Stimulated activated CD8-positive, alpha-beta memory T cell treated with anti-CD3 and anti-CD28 coated beads, Interleukin-4, amount 100 ng/mL, for 48 hours (primary cell): Measurements from ENCODE around the gene ST7L.

ENCODE experiments used
- DNase-seq: peaks from one replicate; pipeline ENCODE4 v3.0.0-alpha.2; 2020

Gene ST7L

DNA sequence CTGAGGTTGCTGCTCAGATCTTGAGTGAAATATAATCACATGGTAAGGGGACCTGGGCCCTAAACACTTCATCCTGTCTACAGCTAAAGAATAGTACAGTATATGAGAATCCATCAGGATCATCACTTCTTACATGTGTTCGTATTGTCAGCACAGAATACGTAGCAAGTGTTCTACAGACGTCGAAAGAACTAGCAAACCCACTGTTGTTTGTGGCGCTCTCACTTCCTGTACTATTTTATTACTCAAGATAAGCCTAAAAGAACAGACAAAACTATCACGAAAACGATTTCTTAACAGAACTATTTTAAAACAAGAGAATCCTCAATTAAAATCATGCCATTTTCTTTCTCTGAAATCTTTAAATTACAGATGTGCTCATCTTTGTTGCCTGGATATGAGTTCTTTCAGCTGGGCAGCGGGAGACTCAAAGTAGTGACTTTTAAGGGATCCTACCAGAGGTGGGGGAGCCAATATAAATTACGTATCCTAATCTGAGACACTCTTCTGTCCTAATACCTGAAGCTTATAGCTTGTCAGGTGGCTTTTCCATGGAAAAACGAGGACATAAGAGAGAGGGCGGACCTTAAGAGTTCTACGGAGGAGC lies 724 bp downstream of the ST7L start:
- DNase-seq, result no peak

DNA sequence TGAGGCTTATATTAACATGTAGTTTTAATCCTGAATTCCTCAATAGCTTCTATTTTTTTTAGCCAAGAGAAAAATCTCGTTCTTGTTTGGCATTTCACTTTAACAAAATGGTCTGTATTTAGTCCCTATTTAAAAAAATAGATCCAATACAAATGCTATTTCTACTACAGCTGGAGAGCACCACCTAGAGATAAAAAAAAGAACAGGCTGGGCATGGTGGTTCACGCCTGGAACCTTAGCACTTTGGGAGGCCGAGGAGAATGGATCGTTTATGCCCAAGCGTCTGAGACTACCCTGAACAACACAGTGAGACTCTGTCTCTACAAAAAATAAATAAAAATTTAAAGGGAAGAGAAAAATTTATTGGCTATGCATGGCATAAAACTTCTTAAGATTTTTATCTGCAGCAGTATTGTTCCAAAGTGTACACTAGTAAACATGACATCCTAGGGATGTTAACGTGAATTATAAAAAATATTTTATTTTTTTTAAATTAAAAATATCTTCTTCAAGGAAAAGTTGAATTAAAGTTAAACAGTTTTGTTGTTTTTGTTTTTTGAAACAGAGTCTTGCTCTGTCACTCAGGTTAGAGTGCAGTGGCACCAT lies 4.4 kb downstream of the ST7L start:
- DNase-seq, result no peak

DNA sequence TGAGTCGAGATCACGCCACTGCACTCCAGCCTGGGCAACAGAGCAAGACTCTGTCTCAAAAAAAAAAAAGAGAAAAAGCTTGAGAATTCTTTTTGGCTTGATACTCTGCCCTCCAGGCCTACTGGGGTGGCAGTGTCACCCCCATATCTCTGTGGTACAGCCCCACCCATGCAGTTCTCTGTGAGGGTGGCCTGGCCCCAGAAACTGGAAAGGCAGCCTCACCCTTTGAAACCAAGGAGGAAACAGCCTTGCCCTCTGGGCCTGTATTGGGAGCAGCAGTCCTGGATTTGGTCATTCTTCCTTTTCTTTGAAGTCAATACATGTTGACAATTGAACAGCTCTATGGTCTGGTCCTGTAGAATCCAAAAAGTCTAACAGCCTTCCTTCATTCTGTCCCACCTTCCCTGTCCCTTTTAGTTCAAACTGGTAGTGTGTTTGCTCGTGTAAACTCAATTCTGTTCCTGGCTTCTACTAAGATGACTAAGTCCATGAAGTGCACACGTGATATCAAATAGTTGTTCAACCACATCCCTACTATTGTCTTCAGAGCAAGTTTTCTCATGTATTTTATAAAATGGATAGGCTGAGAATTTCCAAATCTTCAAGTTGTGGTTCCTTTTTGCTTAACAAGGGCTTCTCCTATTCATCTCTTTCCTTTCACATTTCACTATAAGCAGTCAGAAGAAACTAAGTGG lies 13.2 kb downstream of the ST7L start:
- no peak for DNase-seq

DNA sequence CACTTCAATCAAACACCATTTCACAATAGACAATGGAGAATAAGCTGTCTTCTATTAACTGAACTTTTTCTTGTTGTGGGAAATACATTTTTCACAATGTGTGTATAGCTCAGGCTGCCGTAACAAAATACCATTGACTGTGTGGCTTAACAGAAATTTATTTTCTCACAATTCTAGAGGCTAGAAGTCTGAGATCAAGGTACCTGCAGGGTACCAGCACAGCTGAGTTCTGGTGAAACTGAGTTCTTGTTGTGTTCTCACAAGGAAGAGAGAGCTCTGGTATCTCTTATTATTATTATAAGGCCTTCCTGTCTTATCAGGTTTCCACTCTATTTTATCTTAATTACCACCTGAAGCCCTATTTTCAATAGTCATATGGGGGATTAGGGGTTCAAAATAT lies 15.4 kb downstream of the ST7L start:
- DNase-seq, result no peak

DNA sequence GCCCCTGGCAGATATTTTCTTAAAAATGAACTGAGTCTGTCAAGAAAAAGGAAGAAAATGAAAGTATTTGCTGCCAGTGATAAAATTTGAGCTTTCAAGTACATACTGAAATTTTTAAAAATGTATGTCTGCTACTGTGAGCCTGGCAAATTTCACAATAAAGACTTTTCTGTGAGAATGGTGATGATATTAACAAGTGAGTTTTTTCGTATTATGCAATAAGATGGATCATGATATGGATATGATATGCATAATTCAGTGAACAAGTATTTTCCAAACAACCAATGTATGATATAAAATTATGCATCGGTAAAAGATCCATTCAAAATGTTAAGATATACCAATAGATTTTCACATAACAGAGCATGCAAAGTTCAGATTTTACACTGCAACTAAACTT lies 15.9 kb downstream of the ST7L start:
- no peak for DNase-seq

DNA sequence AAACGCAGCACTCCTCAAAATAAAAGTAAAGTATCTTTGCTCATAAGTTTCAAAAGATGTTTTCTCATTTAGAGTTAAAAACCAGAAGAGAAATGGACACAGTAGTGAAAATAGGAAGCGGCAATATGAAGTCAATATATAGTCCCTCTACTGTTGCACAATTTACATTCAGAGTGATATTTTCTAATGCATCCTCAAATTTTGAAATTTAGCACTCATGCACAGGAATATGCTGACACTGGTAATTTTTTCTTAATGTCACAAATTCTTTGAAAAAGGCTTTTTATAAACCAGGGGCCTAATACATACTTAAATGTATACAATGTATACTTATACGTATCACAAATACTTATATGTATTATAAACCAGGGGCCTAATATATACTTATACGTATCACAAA lies 19.5 kb downstream of the ST7L start:
- no peak for DNase-seq

DNA sequence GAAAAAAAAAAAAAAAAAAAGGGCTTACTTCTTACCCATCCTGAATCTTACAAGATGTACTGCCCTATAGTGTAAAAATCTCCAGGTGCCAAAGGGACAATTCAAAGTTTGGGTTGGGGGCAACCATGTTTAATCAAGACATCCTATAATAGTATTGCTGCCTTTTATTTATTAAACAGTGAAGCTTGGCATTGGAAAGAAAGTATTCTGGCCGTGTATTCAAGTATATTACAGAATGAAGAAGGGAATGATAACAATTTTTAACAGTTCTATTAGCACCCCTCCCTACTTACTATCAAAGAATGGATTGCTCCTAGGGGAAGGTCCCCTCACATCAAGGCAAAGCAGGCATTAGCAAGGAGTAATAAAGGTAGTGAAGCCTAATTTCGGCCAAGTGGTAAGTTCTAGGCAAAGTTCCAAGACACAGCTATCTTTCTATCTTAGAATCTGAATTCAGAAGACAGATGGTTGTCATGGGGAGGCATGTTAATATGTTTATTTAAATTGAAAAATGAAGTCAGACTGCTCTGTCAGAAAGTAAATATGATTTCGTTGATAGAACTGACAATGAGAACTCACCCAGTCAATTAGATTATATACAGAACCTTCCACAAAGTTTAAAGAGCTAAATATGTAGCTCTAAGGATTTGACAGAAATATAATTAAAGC lies 24.6 kb downstream of the ST7L start:
- no peak for DNase-seq

DNA sequence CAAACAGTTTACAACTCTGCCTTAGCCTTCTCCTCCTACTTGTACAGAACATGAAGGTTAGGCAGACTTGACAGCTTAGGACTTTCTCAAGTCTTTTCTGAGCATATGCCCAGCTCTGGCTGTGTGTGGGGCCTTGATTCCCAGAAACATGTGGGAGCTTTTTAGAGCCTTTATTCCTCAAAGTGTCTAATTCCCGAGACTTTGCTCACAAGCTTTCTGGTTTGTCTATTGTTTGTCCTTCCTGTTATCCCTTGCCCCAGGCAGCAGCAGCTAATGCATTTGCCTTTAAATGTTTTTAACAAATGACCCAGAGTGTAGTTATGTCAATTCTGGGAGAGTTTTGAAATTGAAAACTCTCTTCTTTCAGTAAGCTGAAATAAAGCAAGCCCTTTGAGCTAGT lies 29.2 kb downstream of the ST7L start:
- DNase-seq, result no peak

DNA sequence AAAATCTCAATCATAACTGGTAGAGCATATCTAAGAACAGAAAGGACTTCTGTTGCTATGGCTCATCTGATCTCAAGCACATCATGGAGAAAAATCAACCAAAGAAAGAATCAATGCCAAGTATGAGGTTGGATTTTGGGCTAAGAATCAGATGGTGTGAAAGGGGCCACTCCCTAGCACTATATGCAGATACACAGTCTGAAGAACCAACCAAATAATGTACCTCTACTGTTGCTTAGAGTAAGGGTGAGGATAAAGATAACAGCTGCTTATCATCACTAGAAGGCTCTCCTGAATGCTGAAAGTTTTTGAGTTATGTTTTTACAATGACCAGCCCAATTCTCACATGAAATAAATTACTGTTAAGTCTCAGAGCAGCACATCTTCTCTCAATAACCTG lies 35.6 kb downstream of the ST7L start:
- DNase-seq, result no peak

DNA sequence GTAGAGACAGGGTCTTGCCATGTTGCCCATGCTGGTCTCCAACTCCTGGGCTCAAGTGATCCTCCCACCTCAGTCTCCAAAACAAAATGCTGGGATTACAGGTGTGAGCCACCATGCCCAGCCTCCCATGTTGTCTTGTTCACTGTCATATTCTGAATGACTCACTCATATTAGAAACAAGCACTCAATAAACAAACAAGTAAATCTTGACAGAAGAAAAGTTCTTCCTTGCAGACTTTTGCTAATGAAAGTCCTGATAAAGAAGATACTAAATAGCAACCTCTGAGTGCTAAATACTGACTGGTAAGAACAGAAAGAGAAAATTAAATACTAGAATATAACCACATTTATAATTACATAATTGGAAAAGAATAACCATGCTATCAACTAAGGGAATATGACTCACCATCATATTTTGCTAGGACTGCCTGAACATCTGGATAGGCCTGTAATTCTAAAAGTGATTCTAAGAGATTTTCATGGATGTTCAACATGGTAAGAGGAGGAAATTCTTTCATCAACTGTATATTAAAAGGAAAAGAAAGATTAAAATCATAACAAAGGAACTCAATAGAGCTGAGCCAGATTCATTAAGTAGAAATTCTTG lies 37.3 kb downstream of the ST7L start:
- no peak for DNase-seq

DNA sequence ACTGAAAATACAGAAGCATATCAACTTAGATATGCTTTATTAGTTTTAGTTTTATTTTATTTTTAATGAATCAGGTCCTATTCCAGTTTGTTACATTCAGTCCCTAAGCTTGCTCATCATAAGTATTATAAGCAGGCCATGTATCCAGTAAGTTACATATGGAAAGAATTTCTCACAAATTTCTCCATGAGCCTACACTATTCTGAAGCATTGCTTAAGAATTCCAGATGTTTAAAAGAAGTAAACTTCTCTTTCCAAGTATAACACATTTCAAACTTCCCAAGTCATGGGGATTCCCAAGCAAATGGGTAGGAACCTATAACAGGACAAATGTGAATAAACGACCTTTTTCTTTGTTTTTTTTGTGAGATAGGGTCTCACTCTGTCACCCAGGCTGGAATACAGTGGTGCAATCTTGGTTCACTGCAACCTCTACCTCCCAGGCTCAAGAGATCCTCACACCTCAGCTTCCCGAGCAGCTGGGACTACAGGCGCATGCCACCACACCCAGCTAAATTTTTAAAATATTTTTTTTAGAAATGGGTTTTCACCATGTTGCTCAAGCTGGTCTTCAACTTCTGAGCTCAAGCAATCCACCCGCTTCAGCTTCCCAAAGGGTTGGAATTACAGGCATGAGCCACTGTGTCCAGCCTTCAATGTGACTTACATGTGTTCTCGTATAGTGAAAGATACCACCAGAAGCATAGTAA lies 39.0 kb downstream of the ST7L start:
- DNase-seq, result no peak

DNA sequence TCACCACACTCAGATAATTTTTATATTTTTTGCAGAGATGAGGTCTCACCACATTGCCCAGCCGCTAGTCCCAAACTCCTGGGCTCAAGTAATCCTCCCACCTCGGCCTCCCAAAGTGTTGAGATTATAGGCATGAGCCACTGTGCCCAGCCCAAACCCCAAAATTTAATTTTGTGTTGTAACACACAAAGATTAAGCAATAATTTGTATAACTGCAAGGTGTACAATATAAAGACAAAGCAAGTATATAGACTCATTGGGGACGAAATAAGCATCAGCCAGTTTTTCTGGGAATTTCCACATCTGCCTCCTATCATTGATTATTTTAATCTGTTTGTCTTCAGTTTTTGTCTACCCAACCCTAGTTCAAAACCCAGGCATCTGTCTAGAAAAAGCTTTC lies 42.7 kb downstream of the ST7L start:
- DNase-seq, result no peak

DNA sequence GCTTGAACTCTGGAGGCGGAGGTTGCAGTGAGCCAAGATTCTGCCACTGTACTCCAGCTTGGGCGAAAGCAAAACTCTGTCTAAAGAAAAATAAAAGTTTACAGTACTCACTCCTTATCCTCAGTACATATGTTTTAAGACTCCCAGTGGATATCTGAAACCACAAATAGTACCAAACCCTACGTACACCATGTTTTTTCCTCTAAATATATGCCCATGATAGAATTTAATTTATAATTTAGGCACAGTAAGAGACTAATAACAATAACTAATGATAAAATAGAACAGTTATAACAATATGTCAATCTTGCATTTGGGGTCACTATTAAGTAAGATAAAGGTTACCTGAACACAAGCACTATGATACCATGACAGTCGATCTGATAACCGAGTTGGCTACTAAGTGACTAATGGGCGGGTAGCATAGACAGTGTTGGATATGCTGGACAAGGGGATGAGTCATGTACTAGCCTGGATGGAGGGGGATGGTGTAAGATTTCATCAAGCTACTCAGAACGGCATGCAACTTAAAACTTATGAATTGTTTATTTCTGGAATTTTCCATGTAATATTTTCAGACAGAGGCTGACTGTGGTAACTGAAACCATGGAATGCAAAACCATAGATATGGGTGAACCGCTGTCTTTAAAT lies 43.7 kb downstream of the ST7L start:
- DNase-seq, result no peak

DNA sequence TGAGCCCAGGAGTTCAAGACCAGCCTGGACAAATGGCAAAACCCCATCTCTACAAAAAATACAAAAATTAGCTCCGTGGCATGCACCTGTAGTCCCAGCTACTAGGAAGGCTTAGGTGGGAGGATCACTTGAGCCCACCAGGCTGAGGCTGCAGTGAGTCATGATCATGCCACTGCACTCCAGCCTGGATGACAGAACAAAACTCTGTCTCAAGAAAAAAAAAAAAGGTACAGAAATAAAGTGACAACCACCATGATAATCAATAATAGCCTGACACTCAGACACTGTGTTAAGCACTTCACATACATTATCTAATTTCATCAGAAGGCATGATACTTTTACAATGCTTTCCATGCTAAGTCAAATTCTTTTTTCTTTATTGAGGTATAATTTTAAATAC lies 53.1 kb downstream of the ST7L start:
- no peak for DNase-seq

DNA sequence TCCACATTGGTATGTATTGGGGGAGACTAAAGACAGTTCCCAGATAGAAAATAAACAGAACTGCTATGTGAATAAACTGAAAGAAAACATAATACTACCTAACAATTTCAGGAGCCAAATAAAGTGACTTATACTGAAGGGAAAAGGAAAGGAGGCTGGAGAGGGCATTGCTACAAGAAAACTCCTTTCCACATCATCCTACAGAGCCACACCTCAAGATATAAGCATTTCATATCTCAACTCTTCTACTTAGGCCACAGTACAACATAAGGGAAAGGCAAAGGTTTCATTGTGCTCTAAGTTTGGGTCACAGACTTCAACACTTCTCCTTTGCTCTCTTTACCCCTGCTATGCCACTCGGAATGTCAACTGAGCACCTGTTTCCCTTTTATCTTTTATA lies 54.9 kb downstream of the ST7L start:
- DNase-seq, result no peak

DNA sequence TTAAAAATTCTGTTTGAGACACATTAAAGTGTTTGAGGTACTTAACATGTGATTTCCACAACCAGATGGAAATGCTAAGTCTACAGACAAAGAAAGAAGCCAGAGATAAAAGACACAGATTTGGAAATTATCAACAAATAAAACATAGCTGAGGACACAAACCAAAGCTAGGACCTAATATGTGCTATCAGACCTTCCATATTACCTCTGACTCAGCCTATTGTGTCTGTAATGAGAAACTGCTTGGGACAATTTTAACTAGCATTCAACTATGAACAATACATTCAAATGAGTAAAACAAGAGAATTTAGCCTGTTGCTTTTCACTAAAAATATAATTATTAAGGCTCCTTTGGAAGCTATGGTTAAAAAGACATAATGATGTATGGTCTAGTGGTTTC lies 55.6 kb downstream of the ST7L start:
- DNase-seq, result no peak

DNA sequence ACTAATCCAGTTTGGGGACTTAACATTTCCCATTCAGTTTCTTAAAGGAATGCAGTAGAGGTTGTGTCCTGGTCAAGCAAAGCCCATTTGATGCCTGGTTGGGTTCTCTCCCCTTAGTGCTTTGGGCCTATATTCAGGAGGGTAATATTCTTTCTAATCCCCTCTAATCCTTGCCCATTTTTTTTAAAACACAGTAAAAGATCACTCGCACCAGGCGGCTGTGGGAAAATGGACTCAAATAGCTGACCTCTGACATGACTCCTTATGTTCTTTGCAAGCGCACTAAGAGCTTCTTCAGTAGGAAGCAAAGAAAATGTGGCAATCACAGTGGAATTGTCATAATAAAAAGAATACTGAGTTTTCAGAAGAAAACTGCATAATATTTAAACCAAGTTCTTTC lies 60.3 kb downstream of the ST7L start:
- no peak for DNase-seq

DNA sequence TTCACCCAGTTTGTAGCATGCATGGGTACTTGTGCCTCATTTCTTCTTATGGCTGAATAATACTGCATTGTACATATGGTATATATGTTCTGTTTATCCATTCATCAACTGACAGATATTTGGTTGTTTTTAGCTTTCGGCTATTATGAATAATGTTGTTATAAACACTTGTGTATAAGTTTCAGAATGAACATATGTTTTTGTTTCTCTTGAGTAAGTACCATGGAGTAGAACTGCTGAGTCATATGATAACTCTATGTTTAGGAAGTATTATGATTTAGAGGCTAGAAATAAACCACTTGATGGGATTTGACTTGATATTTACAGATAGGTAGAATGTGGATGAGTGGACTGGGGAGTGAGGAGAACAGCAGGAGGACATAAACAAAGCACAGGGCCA lies 61.6 kb downstream of the ST7L start:
- no peak for DNase-seq

DNA sequence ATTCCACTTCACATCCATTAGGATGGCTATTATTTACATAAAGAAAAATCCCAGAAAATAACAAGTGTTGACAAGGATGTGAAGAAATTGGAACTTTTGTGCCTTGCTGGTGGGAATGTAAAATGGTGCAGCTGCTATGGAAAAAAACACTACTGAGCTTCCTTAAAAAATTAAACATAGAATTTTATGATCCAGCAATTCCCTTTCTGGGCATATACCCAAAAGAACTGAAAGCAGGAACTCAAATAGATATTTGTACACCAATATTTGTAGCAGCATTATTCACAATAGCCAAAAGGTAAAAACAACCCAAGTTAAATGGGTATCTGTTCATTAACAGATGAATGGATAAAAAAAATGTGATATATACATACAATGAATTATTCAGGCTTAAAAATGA lies 64.5 kb downstream of the ST7L start:
- no peak for DNase-seq

DNA sequence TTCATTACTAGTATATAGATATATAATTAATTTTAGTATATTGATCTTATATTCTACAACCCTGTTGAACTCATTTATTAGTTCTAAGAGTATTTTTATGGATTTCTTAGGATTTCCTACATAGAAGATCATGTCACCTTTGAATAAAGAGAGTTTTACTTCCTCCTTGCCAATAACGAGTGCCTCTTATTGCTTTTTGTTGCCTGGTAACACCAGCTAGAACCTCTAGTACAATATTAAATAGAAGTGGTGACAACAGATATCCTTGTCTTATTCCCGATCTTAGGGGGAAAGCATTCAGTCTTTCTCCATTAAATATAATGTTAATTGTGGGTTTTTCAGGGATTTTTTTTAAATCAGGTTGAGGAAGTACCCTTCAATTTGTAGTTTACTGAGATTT lies 69.4 kb downstream of the ST7L start:
- DNase-seq, result no peak

DNA sequence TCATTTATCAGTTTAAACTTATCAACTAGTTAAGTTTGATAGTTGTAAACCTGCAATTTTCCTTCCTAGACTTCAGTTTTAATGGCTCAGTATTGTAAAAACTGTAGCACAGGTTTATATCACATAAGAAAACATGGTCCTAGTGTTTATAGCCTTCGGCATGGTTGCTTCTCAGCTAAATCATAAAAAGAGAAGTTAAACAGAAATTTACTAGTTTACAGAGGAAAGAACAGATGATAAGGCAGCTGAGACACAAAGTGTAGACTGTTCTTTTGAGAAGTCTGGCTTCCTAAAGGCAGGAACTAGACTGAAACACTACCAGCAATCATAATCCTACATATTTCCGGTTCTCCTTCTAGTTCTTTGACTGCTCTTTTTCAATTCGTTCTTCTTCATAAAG lies 70.4 kb downstream of the ST7L start:
- no peak for DNase-seq

DNA sequence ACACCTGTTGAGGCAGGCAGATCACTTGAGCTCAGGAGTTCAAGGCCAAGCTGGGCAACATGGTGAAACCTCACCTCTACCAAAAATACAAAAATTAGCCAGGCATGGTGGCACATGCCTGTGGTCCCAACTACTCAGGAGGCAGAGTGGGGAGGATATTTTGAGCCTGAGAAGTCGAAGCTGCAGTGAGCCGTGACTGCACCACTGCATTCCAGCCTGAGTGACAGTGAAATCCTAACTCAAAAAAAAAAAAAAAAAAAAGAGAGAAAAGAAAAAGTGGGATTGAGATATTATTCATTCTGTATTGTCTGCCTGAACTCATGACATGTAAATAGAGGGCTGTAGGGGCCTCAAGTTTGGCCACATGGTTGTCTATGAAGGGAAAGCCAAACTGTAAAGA lies 72.9 kb downstream of the ST7L start:
- DNase-seq, result no peak

DNA sequence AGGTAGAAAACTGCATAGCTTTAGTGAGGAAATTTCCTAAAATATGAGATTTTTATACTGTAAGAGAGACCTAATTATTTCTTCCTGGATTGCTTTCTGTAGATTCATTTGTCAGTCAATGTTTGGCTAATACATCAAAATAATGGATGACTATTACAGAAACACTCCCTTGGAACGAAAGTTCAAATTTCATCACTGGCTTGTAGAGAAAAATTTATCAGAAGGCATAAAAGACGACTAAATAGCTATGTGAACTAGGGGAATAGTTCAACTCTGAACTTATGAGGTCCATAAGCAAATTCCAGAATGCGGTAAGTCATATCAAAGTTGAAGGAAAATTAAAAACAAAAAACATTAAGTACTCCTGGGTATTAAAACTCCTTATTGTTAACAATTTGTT lies 74.2 kb downstream of the ST7L start:
- DNase-seq, result no peak
